TTC549 (cell line): ENCODE measurements around the gene PARM1.
"Not testable (repeated sequence)": the region's sequence is repeated elsewhere in the genome, so short reads cannot be mapped to it uniquely, and the experiment has no call there.

Experiments
- FAIRE-seq: peaks from 2 replicates; lab custom pipeline; 2012; peaks lifted over from hg19 to GRCh38; lab: Jason Lieb, UNC

The PARM1 gene

GRCh38 chr4:74990276-74990875, 57.5 kb downstream of the PARM1 start:
- no peak for FAIRE-seq

DNA sequence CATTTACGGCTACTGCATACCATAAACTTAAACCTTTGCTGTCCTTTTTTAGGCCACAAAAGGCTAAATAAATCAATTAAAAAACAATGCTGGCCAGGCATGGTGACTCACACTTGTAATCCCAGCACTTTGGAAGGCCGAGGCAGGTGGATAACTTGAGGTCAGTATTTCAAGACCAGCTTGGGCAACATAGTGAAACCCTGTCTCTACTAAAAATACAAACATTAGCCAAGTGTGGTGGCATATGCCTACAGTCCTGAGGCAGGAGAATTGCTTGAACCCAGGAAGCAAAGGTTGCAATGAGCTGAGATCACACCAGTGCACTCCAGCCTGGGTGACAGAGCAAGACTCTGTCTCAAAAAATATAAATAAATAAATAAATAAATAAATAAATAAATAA, 61.5 kb downstream of the PARM1 start:
- FAIRE-seq = not testable (repeated sequence)

GRCh38 chr4:74996996-74997395, 64.1 kb downstream of the PARM1 start:
- no peak for FAIRE-seq

GRCh38 chr4:74997948-74998729, 65.2 kb downstream of the PARM1 start:
- FAIRE-seq = no peak

GRCh38 chr4:74999714-75000309, 66.9 kb downstream of the PARM1 start:
- FAIRE-seq = no peak

DNA sequence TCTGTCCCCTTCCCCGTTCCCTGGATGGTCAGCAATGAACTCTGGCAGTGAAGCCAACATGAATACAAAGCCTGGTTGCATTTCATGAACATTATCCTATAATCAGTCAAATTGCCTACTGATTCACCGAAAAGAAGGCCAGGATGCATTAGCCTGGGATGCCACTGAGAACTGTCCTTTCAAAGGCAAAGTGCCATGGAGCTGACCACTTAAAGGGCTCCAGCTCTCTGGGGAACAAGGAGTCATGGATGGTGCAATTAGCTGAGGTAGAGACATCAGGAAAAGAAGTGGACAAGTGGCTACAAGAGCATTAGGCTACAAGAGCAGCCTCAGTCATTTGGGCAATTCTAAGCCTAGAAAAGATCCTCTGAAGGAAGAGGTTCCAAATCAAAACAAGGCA, 69.0 kb downstream of the PARM1 start:
- FAIRE-seq = no peak

DNA sequence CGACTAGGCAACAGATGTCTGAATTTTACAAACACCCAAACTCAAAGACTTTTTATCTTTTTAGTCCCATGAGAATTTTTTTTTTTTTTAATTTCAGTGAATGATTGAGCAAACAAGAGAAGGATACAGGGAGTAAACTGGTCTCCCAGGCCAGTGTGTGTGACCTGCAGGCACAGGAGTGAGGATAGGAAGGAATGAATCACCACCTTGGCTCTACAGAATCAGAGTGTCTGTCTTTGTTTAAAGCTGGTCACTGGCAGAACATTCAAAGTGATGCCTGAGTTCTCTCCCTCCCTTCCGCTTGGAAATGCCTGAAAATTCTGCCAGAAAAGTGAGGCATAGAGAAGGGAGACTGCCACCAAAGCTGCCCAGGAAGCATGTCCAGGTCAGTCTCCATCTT, 69.5 kb downstream of the PARM1 start:
- FAIRE-seq = no peak

- FAIRE-seq = no peak
Measured at GRCh38 chr4:75003979-75004378, 71.1 kb downstream of the PARM1 start.

GRCh38 chr4:75004755-75005668, 72.1 kb downstream of the PARM1 start:
- FAIRE-seq = no peak

DNA sequence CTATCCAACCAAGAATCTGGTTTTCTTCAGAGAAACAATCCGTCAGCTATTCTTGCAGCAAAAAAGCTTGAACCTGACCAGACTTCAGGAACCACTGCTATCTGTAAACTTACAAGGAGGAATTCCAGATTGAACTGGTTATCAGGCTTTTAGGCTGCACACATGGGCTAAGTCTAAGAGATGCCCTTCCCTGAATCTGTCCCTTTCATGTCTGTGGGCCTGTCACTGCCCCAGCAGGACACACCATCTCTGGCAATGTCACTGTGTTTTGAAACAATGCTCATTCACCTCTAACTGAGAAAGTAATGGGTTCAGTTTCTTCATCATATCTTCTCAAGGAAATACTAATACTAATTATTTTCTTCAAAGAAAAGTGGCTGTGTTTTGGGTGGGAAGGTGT, 72.8 kb downstream of the PARM1 start:
- no peak for FAIRE-seq

GRCh38 chr4:75007891-75008290, 75.0 kb downstream of the PARM1 start:
- no peak for FAIRE-seq

- no peak for FAIRE-seq
Measured at GRCh38 chr4:75009138-75009537, 76.2 kb downstream of the PARM1 start.

DNA sequence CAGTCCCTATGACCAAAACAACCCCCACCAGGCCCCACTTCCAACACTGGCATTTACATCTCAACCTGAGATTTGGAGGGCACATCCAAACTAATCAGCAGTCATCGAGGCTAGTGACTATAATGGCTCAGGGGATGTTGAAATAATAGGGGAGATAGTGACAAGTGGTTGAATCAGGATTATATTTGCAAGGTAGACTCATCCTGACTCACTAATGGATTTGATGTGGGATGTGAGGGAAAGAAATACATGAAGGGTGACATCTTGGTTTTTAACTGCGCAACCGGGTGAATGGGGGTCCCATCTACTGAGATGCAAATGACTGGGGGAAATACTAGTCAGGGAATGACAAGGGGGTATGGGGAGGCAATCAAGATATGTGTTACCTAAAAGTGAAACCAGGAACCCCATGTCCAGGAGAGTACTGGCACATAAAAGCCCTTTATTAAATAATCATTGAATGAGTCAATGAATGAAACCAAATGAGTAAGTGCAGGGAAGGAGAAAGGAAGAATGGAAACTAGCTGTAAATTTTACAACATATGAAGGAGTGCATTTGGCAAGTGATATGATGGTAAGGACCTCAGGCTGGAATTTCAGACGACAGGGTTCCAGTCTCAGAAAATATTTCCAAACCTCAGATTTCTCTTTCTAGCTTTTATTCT, 78.3 kb downstream of the PARM1 start:
- FAIRE-seq = no peak

- FAIRE-seq = no peak
Measured at GRCh38 chr4:75015627-75016026, 82.7 kb downstream of the PARM1 start.

GRCh38 chr4:75016472-75016871, 83.6 kb downstream of the PARM1 start:
- FAIRE-seq = no peak

GRCh38 chr4:75018811-75019479, 86.0 kb downstream of the PARM1 start:
- no peak for FAIRE-seq

DNA sequence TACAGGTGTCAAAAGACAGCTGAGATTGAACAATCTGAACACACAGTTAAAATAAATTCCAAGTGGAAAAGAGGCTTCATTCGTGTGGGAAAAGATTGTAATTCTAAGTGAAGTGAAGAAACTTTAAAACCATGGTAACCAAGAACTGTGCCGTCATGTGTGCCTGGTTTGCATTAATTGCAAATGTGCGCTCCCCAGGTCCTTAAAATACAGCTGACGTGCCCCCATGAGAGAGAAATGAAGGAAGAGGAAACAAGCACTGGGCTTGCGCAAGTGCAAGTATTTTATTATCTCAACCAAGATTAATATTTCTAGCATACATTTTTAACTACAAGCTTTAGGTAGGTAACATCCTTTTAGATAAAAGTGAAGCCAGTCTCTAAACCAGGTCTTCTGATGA, 92.5 kb downstream of the PARM1 start:
- no peak for FAIRE-seq

- no peak for FAIRE-seq
Measured at GRCh38 chr4:75028196-75028854, 95.4 kb downstream of the PARM1 start.

- FAIRE-seq = no peak
Measured at GRCh38 chr4:75030028-75030427, 97.1 kb downstream of the PARM1 start.

GRCh38 chr4:75030649-75031235, 97.8 kb downstream of the PARM1 start:
- no peak for FAIRE-seq

DNA sequence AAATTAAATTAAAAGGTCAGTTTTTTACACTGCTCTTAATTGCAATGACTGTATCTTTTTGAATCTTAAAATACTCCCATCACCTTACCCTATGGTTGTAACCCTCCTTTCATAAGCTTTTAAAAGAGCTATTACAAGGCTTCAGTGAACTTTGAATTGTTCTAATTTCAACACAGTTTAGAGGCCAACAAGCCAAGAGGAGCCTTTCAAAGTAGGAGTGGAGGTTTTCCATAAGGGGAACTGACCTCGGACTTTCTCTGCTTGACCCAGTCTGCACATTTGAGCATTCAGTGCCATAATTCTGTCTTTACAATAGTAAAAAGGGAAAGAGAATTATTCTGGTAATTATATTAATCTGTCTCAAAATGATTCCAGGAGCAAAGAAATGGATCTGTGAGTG, 98.9 kb downstream of the PARM1 start:
- no peak for FAIRE-seq
